ENCODE data around the gene SIRT6.

DNA sequence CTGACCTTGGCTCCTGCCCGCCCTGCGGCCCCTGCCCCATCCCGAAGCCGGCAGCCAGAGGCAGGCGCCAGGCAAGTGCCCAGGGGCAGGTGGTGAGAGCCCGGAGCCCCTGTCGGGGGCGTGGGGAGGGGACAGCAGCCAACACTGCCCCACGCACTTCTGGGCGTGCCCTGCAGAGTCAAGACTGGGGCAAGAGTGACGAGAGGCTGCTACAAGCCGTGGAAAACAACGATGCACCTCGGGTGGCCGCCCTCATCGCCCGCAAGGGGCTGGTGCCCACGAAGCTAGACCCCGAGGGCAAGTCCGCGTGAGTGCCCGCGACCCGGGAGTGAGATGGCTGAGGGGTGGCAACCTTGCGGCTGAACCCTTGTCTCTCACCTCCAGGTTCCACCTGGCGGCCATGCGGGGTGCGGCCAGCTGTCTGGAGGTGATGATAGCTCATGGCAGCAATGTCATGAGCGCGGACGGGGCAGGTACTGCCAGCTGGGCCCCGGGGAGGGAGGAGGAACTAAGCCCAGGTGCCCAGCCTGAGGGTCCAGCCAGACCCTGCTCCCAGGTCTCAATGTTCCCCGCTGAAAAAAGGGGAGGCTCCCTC lies 17.4 kb upstream of the SIRT6 start:
- TF ChIP-seq POLR2AphosphoS5 (IDR thresholded peaks at IDR 0.05) (no peak), POLR2A (IDR thresholded peaks at IDR 0.05) (no peak)
- TF ChIP-seq, protein P1, sequence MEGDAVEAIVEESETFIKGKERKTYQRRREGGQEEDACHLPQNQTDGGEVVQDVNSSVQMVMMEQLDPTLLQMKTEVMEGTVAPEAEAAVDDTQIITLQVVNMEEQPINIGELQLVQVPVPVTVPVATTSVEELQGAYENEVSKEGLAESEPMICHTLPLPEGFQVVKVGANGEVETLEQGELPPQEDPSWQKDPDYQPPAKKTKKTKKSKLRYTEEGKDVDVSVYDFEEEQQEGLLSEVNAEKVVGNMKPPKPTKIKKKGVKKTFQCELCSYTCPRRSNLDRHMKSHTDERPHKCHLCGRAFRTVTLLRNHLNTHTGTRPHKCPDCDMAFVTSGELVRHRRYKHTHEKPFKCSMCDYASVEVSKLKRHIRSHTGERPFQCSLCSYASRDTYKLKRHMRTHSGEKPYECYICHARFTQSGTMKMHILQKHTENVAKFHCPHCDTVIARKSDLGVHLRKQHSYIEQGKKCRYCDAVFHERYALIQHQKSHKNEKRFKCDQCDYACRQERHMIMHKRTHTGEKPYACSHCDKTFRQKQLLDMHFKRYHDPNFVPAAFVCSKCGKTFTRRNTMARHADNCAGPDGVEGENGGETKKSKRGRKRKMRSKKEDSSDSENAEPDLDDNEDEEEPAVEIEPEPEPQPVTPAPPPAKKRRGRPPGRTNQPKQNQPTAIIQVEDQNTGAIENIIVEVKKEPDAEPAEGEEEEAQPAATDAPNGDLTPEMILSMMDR (IDR thresholded peaks at IDR 0.05), result no peak
